Vagina (tissue), 2 donors: Measurements from ENCODE around the gene LGALS3.

Experiments used
- CTCF ChIP-seq, 3 experiments: fragments of 450-650 bp in 2 of 3; fragments of 200-600 bp in 1 of 3; sonication (generic) in 1 of 3; IDR thresholded peaks; one replicate each; pipeline ENCODE4 v1.5.1; 2017 to 2019; ENCODE audit warnings: antibody characterized with exemption in 3 of 3, mild to moderate bottlenecking in 2 of 3, moderate library complexity in 2 of 3
- POLR2A ChIP-seq, 2 donors: fragments of 450-650 bp; IDR thresholded peaks; one replicate each; pipeline ENCODE4 v1.6.1; 2017; ENCODE audit warnings: antibody characterized with exemption in 2 of 2, mild to moderate bottlenecking in 2 of 2, moderate library complexity in 2 of 2

DNA sequence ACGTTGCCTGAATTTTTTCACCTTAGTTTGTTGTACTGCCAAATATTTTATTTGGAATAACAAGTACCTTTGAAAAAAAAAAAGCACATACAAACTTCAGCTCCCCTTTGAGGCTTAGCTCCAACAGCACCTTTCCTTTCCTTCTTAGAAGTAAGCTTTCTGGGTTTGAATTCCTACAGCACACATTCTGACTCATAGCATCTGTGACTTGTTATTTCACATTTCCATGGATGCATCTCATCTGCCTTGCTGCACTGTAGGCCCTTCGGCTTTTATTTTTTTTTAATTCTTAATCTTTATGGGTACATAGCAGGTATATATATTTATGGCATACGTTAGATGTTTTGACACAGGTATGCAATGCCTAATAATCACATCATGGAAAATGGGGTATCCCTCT lies 7.2 kb downstream of the LGALS3 start:
- no peak for TF ChIP-seq CTCF (IDR thresholded peaks at IDR 0.05)
- no peak for TF ChIP-seq POLR2A (IDR thresholded peaks at IDR 0.05)
